Lower leg skin (tissue), 4 donors: ENCODE measurements around the gene FAM180B. TPM values are rescaled to one million over a fixed set of nuclear protein-coding genes. Genes with fewer than 3 reads are reported as not detected.

Experiments
- DNase-seq, 2 donors: peaks; one replicate each; pipeline ENCODE4 v3.0.0-alpha.2; 2019; ENCODE audit warnings: low spot score in 2 of 2
- H3K4me3 ChIP-seq: fragments of 200-600 bp; sonication (generic); 2 replicates; pipeline ENCODE4 v1.5.1; 2017; ENCODE audit warnings: mild to moderate bottlenecking, low read depth; ENCODE audit not compliant: poor library complexity, severe bottlenecking
- POLR2A ChIP-seq, 2 donors: fragments of 450-650 bp; IDR thresholded peaks; one replicate each; pipeline ENCODE4 v1.6.1; 2016 to 2017; ENCODE audit warnings: antibody characterized with exemption in 2 of 2, mild to moderate bottlenecking in 1 of 2, moderate library complexity in 1 of 2
- WGBS, 2 donors: methylation state at CpG; one replicate each; pipeline ENCODE4 v1.1.5; 2018; 5-methylcytosine and 5-hydroxymethylcytosine counted together
- intact Hi-C: fragments of 100-400 bp; cut with DNase I; formaldehyde crosslinking; loops from one replicate; pipeline ENCODE4 v1.15.0; 2023; ENCODE audit warnings: low total_unique reads
- total RNA-seq, 4 donors: library from RNA; depleted of rRNA; stranded (reverse); fragments of >200 nt; gene quantifications; one replicate each; pipeline ENCODE4 v1.1.0, GENCODE V29; 2016
- TF ChIP-seq, protein P1 (sequence below), 3 donors: fragments of 450-650 bp; IDR thresholded peaks; one replicate each; pipeline ENCODE4 v1.5.1; 2016; ENCODE audit warnings: antibody characterized with exemption in 3 of 3, mild to moderate bottlenecking in 3 of 3, moderate library complexity in 2 of 3

Gene FAM180B, protein sequence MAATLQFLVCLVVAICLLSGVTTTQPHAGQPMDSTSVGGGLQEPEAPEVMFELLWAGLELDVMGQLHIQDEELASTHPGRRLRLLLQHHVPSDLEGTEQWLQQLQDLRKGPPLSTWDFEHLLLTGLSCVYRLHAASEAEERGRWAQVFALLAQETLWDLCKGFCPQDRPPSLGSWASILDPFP
- 1 to 10 TPM in 2 of 4 donors, under 1 TPM in 1, not detected in 1; 0.46 to 6.3 (median 1.4) TPM for total RNA-seq

DNA sequence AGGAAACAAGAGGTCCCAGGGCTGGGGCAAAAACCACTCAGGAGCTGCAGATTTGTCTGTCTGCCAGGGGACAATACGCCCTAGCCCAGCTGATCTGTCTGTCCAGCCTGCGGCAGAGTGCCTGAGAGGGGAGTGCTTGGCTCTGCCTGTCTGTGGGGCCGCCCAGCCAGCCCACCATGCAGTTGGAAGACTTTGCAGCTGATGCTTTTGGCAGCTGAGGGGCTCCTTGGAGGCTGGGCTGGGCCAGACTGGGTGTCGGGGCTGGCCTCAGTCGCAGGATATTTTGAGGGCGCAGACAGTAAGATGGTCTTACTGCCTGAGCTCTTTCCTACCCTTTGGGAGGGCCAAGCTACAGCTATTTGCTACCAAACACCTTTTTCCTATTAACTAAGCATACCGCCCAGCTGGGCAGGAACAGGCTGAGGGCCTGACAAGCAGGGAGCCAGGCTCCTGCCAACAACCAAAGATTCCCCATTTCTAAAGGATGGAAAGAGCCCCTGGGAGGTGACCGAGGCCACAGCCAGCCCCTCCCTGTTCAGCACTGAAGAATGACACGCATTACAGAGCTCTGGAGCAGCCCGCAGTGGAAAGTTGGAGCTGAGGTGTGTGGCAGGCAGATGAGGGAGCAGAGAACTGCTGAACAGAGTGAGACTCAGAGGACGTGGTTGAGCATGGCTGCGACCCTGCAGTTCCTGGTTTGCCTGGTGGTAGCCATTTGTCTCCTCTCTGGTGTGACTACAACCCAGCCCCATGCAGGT, at the start of gene FAM180B:
TSS of gene FAM180B (plus strand) at position 581 of the 758 bp plus-strand sequence. CDS start at position 672, 91 bp downstream.
- TF ChIP-seq POLR2A (IDR thresholded peaks at IDR 0.05), result no peak
- TF ChIP-seq, protein P1, sequence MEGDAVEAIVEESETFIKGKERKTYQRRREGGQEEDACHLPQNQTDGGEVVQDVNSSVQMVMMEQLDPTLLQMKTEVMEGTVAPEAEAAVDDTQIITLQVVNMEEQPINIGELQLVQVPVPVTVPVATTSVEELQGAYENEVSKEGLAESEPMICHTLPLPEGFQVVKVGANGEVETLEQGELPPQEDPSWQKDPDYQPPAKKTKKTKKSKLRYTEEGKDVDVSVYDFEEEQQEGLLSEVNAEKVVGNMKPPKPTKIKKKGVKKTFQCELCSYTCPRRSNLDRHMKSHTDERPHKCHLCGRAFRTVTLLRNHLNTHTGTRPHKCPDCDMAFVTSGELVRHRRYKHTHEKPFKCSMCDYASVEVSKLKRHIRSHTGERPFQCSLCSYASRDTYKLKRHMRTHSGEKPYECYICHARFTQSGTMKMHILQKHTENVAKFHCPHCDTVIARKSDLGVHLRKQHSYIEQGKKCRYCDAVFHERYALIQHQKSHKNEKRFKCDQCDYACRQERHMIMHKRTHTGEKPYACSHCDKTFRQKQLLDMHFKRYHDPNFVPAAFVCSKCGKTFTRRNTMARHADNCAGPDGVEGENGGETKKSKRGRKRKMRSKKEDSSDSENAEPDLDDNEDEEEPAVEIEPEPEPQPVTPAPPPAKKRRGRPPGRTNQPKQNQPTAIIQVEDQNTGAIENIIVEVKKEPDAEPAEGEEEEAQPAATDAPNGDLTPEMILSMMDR (IDR thresholded peaks at IDR 0.05), result no peak
- intact Hi-C loops, result no loop called here
- DNase-seq, result no peak
- H3K4me3 ChIP-seq, result no peak within 1 kb of the TSS
- 37 to 76% methylated on average over 6 to 12 of the region's 12 CpGs for WGBS, 2 donors

DNA sequence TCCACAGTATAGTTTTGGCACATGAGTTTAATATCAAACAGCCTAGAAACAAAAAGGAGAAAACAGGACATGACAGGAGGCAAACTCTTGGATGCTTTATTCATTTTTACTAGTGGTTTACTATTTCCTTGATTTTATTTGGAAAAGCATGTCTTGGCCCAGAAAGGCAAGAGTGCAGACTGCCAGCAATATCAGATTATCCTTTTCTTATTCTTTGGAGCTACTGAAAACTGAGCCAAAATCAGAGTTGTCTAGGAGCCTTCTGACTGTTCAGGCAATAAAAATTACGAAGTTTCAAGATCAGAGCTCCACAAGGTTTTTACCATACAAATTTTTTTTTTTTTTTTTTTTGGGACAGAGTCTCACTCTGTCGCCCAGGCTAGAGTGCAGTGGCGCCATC, 49.6 kb upstream of the FAM180B start:
- no peak overlapping the region for H3K4me3 ChIP-seq
- no peak for DNase-seq
- 62 to 66% methylated on average over 3 of the region's 3 CpGs for WGBS, 2 donors
- intact Hi-C loops, result no loop called here
- TF ChIP-seq, protein P1 (IDR thresholded peaks at IDR 0.05), result no peak
- TF ChIP-seq POLR2A (IDR thresholded peaks at IDR 0.05), result no peak

DNA sequence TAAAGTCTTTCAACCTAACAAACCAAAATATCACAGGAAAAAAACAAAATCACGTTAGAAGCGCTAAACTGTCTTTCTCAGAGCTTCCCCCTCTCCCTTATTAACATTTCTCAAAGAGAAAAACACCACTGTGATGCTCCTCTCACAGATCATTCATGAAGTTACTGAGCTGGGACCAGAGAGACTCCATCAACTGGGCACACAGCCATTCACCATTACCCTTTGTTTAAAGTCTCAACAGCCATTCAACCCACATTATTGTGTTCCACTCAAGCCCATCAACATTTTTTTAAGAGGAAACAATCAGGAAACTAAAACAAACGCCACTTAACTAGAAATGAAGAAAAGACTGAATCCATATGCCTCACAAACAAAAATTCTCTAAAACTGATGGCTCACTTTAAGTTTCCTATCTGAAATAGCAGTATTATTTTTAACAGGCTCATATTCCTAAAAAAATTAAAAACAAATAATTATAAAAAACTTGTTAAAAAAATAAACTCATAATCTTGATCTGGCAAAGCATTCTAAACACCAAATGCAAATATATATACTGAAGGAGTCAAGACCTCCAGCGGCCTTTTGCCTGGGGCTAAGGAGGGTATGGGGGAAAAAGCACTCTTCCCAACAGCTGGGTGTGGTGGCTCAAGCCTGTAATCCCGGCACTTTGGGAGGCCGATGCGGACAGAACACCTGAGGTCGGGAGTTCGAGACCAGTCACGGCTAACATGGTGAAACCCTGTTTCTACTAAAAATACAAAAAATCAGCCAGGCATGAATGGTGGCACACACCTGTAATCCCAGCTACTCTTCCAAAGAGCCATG, 47.5 kb upstream of the FAM180B start:
- H3K4me3 ChIP-seq, result no peak overlapping the region
- TF ChIP-seq, protein P1 (IDR thresholded peaks at IDR 0.05), result no peak
- no peak for TF ChIP-seq POLR2A (IDR thresholded peaks at IDR 0.05)
- intact Hi-C loops, result no loop called here
- DNase-seq, result no peak
- WGBS, 2 donors, result 72% methylated on average over 10 of the region's 10 CpGs

DNA sequence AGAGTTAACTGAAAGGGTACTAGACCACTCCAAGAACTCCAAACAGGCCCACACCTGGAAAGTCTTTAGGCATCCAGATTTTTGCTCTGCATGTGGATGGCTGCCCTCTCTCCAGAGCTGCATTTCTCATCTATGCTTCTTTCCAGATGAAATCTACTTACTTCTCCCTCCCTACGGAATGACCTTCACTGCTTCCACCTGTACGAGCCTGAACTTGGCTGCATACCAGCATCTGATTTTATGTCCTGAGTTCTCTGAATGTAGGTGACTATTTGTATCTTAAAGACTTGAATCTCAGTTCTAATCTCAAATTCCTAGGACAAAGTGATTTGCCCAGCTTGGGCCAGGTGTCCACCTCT, 46.8 kb upstream of the FAM180B start:
- no peak for DNase-seq
- TF ChIP-seq, protein P1 (IDR thresholded peaks at IDR 0.05), result no peak
- no peak for TF ChIP-seq POLR2A (IDR thresholded peaks at IDR 0.05)
- intact Hi-C loops, result no loop called here
- no peak overlapping the region for H3K4me3 ChIP-seq
- 41 to 43% methylated on average over 2 of the region's 2 CpGs for WGBS, 2 donors

DNA sequence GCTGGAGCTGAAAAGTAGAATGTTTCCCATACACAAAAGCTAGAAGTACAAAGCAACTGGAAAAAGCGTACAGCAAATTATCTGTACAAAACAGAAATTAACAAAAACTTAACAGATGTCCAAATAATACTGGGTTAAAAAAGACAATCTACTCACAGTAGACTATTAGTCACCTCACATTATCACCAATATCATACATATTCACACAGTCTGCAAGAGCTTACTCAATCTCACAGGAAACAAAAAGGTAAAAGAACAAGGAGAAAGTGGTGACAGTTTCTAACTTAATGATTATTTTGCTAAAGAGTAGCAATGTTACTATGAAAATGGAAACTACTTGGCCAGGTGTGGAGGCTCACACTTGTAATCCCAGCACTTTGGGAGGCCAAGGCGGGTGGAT, 45.4 kb upstream of the FAM180B start:
- no peak overlapping the region for H3K4me3 ChIP-seq
- TF ChIP-seq, protein P1 (IDR thresholded peaks at IDR 0.05), result no peak
- no peak for TF ChIP-seq POLR2A (IDR thresholded peaks at IDR 0.05)
- DNase-seq, result no peak
- intact Hi-C loops, result no loop called here
- WGBS, 2 donors, result 84 to 95% methylated on average over 2 of the region's 2 CpGs
